HFFc6 (cell line): ENCODE results near the gene NUP155. TPM values are rescaled to one million over a fixed set of nuclear protein-coding genes. Genes with fewer than 3 reads are reported as not detected.
"Not testable (repeated sequence)": the region's sequence is repeated elsewhere in the genome, so short reads cannot be mapped to it uniquely, and the experiment has no call there.

ENCODE experiments used
- DNase-seq: peaks from one replicate; pipeline ENCODE4 v3.0.0-alpha.2; 2018
- H3K27ac Mint-ChIP-seq: 2 replicates; pipeline ENCODE4 v1.8.0; 2020; ENCODE audit warnings: mild to moderate bottlenecking, mixed read lengths
- H3K27me3 Mint-ChIP-seq: 2 replicates; pipeline ENCODE4 v1.8.0; 2021; ENCODE audit warnings: mild to moderate bottlenecking, moderate library complexity, mixed read lengths; ENCODE audit not compliant: insufficient read depth
- H3K36me3 Mint-ChIP-seq: 2 replicates; pipeline ENCODE4 v1.8.0; 2021; ENCODE audit warnings: low read depth, mixed read lengths
- H3K4me1 Mint-ChIP-seq: 2 replicates; pipeline ENCODE4 v1.8.0; 2020; ENCODE audit warnings: low read depth, mixed read lengths
- H3K4me3 Mint-ChIP-seq: 2 replicates; pipeline ENCODE4 v1.8.0; 2020; ENCODE audit warnings: mild to moderate bottlenecking, moderate library complexity, mixed read lengths
- H3K9me3 Mint-ChIP-seq: 2 replicates; pipeline ENCODE4 v1.8.0; 2020; ENCODE audit warnings: mild to moderate bottlenecking, mixed read lengths
- long read RNA-seq: library from polyadenylated mRNA; unstranded; transcript quantifications from one replicate; pipeline ENCODE4 v2.0.0, GENCODE V29; 2019
- total RNA-seq, 6 experiments: library from RNA; stranded (reverse); fragmentation: NEBNext Ultra II Directional; extraction: Animal tissue kit (Norgen Biotek cat#: 25700); gene quantifications; 2 replicates in 1 of 6; 3 replicates in 5 of 6; pipeline ENCODE4 v1.2.3, GENCODE V29; 2021
- TF ChIP-seq, protein P1 (sequence below): fragments of 200-600 bp; sonication (generic); IDR thresholded peaks from 2 replicates; pipeline ENCODE4 v1.5.0; 2021; ENCODE audit warnings: antibody characterized with exemption, mild to moderate bottlenecking

Gene NUP155
- total RNA-seq = 10 to 100 TPM; 22.2 to 39.1 (median 32.9) TPM
- long read RNA-seq, full-length matches to known transcripts = 4 of 15 reads
- long read RNA-seq, partial matches to known transcripts = 5 of 15 reads
- long read RNA-seq, other reads (novel, unspliced or antisense) = 6 of 15 reads

DNA sequence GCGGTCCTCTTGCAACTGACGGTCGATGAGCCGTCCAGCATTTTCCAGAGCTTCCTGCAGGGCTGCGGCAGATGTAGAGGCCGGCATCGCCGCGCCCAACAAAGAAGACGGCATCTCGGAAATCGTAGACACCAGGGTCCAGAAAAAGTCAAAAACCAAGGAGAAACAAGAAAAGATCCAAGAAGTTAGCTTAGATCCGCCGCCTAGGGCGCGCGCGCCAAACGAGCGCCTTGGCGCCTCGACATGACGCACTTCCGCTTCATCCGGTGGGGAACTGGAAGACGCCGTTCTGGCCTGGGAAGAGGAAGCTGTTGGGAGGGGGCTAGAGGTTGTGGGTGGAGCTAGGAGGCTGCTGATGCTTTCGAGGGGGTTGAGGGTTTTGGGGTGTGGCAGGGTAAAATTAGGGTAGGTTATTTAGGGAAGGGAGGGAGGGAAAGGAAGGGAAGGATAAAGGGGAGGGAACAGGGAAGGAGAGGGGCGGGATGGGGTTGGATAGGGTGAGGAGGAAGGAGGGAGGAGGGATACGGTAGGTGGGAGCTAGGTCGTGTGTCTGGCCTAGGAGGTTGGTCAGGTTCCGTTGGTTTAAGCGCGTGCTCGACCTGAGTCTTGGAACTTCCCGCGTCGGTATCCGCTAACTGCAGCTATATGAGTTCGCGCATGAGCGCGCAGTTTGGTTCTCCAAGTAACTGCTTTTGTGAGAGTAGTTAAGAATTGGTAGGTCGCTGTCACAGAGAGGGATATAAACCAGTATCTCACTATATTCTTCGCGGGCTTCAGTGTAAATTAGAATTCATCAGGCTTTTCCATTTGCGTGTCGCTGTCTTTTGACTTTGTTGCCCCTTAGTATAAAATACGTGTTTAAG is at the start of gene NUP155:
NUP155 (minus strand) TSS at position 243 of the 863 bp plus-strand sequence; CDS start at position 114, 129 bp downstream.
- Mint-ChIP-seq H3K27me3 (no peaks in the 10 kb centered on the region; the same call in 1 of the 2 replicates), H3K4me3 (peak within 1 kb of the TSS; percentile 99), H3K4me1 (peaks cover 26% of the 10 kb centered on the region), H3K36me3 (peaks cover 4% of the 10 kb centered on the region; the same call in 1 of the 2 replicates), H3K27ac (peak within 1 kb of the TSS; percentile 90), H3K9me3 (no peaks in the 10 kb centered on the region)
- DNase-seq = peak; percentile 91
- TF ChIP-seq, protein P1, sequence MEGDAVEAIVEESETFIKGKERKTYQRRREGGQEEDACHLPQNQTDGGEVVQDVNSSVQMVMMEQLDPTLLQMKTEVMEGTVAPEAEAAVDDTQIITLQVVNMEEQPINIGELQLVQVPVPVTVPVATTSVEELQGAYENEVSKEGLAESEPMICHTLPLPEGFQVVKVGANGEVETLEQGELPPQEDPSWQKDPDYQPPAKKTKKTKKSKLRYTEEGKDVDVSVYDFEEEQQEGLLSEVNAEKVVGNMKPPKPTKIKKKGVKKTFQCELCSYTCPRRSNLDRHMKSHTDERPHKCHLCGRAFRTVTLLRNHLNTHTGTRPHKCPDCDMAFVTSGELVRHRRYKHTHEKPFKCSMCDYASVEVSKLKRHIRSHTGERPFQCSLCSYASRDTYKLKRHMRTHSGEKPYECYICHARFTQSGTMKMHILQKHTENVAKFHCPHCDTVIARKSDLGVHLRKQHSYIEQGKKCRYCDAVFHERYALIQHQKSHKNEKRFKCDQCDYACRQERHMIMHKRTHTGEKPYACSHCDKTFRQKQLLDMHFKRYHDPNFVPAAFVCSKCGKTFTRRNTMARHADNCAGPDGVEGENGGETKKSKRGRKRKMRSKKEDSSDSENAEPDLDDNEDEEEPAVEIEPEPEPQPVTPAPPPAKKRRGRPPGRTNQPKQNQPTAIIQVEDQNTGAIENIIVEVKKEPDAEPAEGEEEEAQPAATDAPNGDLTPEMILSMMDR = no peak

DNA sequence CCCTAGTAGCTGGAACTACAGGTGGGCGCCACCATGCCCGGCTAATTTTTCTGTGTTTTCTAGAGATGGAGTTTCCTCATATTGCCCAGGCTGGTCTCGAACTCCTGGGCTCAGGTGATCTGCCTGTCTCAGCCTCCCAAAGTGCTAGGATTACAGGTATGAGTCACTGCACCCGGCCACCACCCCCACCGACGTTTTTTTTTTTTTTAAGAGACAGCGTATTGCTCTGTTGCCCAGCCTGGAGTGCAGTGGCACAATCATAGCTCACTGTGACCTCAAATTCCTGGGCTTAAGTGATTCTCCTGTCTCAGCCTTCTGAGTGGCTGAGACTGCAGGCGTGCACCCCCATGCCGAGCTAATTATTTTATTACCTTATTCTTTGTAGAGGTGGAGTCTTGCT is 46.4 kb upstream of the NUP155 start:
- H3K4me3 Mint-ChIP-seq = no peak overlapping the region
- no peaks in the 10 kb centered on the region for H3K9me3 Mint-ChIP-seq
- TF ChIP-seq, protein P1 = no peak
- no peaks in the 10 kb centered on the region for H3K4me1 Mint-ChIP-seq
- H3K36me3 Mint-ChIP-seq = peaks cover 13% of the 10 kb centered on the region; the same call in 1 of the 2 replicates
- H3K27me3 Mint-ChIP-seq = no peaks in the 10 kb centered on the region
- H3K27ac Mint-ChIP-seq = no peak overlapping the region
- no peak for DNase-seq

DNA sequence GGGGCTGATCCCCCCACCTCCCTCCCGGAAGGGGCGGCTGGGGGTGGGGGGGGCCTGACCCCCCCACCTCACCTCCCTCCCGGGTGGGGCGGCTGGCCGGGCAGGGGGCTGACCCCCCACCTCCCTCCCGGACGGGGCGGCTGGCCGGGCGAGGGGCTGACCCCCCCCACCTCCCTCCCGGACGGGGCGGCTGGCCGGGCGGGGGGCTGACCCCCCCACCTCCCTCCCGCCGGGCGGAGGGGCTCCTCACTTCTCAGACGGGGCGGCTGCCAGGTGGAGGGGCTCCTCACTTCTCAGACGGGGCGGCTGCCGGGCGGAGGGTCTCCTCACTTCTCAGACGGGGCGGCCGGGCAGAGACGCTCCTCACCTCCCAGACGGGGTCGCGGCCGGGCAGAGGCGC is 44.5 kb upstream of the NUP155 start:
- H3K27me3 Mint-ChIP-seq, H3K4me1 Mint-ChIP-seq, DNase-seq, H3K27ac Mint-ChIP-seq, H3K4me3 Mint-ChIP-seq, H3K9me3 Mint-ChIP-seq: not testable (repeated sequence)
- peaks cover 13% of the 10 kb centered on the region; the same call in 1 of the 2 replicates for H3K36me3 Mint-ChIP-seq

DNA sequence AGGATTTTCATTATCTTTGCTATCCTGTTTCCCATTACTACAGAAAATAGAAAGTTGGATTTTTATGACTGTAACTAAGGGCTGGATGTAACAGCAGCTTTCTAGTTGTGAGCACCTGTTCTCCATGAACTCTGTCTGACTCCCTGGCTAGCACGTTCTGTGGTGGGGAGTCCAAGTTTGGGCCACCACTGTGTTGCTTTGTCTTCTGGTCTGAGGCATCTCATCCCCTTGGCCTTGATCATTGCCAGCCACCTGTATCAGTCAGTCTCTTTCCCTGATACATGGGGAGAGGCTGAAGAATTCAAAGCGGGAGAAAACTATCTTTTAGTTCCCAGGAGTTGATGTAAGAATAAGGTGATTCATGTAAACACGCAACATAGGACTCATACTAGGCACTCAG is 41.6 kb upstream of the NUP155 start:
- TF ChIP-seq, protein P1 = no peak
- Mint-ChIP-seq H3K36me3 (peaks cover 10% of the 10 kb centered on the region; the same call in 1 of the 2 replicates), H3K27me3 (no peaks in the 10 kb centered on the region), H3K27ac (no peak overlapping the region), H3K4me1 (no peaks in the 10 kb centered on the region), H3K9me3 (no peaks in the 10 kb centered on the region), H3K4me3 (no peak overlapping the region)
- DNase-seq = no peak

DNA sequence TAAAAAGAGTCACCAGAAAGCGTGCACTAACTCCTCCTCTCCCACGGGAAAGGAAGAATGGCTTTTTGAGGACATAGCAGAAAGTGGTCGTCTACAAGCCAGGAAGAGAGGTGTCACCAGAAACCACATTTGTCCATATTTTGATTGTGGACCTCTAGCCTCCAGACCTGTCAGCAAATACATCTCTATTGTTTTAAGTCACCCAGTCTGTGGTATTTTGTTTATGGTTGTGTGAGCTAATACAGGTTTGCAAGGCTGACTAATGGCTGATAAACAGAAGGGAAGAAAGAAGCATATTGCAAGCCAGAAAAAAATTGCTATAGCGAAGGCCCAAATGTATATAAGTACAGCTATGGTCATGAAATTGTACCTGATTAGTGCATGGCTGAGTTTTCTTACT is 29.6 kb upstream of the NUP155 start:
- TF ChIP-seq, protein P1 = no peak
- no peak for DNase-seq
- peaks cover 16% of the 10 kb centered on the region for H3K36me3 Mint-ChIP-seq

DNA sequence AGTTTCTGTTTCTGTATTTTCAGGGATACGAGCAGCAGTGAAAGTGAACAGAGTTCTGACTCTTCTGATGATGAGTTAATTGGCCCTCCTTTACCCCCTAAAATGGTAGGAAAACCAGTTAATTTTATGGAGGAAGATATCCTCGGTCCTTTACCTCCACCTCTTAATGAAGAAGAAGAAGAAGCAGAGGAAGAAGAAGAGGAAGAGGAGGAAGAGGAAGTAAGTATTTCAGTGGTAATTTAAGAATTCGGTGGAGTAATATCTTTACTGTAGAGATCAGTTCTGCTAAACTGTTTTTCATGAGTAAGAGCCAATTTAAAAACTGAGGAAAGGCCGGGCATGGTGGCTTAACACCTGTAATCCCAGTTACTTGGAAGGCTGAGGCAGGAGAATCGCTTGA is 25.4 kb upstream of the NUP155 start:
- Mint-ChIP-seq H3K4me3 (no peak overlapping the region), H3K9me3 (no peaks in the 10 kb centered on the region), H3K27ac (no peak overlapping the region), H3K27me3 (no peaks in the 10 kb centered on the region; the same call in 1 of the 2 replicates), H3K36me3 (peaks cover 22% of the 10 kb centered on the region), H3K4me1 (peaks cover 8% of the 10 kb centered on the region)
- TF ChIP-seq, protein P1 = no peak
- DNase-seq = no peak

More for the DNA sequence above, 29.6 kb upstream of the NUP155 start:
- H3K4me1 Mint-ChIP-seq = peaks cover 8% of the 10 kb centered on the region
- no peaks in the 10 kb centered on the region; the same call in 1 of the 2 replicates for H3K27me3 Mint-ChIP-seq
- no peak overlapping the region for H3K27ac Mint-ChIP-seq
- no peak overlapping the region for H3K4me3 Mint-ChIP-seq
- no peaks in the 10 kb centered on the region for H3K9me3 Mint-ChIP-seq
